ENCODE data around the gene ZNF398.
"Not testable (repeated sequence)": the region's sequence is repeated elsewhere in the genome, so short reads cannot be mapped to it uniquely, and the experiment has no call there.

ZNF398 gene

DNA sequence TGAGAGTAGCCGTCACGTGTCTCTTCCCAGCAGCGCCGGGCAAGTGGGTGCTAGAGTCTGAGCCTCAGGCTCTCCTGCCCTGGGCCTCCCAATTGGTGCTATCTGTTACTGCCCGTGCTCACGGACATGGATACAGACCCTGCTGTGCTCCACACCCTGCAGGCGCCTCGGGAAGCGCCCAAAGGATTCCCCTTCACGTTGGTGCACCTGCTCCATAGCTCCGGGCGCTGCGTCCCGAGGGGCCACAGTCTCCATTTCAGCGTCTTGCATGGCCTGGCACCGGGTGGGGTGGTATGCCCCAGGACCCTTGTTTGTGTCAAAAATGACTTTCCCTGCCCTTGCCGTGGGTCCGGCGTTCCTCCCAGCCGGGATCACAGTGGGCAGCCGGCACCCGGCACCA, 78.4 kb downstream of the ZNF398 start:
- no peak for DNase-seq

DNA sequence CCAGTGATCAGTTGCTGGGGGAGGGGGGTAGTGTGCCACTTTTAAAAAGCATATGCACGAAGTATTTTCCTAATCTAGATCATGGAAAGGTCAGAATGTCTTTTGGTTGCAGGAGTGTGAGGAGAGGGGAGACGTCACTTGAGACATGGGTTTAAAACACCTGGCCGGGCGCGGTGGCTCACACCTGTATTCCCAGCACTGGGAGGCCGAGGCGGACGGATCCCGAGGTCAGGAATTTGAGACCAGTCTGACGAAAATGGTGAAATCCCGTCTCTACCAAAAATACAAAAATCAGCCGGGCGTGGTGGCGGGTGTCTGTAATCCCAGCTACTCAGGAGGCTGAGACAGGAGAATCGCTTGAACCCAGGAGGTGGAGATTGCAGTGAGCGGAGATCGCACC, 79.1 kb downstream of the ZNF398 start:
- DNase-seq: not testable (repeated sequence)

DNA sequence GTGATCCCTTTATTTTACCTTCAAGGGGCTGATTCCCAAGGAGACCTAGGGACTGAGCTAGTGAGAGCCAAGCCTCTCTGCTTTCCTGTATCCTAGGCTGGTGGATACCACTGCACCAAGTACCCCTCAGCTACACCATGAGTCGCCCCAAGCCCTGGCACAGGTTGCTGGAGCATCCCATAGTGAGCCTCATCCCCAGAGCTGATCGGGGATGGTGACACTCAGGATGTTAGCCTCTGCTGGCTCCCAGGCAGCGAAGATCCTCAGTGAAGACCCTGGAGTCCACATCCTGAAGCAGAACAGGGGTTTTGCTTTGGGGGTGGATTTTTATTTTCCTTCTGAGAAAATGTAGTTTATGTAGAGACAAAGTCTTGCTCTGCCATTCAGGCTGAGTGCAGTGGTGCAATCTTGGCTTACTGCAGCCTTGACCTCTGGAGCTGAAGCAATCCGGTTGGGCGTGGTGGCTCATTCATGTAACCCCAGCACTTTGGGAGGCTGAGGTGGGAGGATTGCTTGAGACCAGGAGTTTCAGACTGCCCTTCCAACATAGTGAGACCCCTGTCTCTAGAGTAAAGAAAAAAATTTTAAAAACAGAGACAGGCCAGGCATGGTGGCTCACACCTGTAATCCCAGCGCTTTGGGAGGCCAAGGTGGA, 79.7 kb downstream of the ZNF398 start:
- DNase-seq: no peak

DNA sequence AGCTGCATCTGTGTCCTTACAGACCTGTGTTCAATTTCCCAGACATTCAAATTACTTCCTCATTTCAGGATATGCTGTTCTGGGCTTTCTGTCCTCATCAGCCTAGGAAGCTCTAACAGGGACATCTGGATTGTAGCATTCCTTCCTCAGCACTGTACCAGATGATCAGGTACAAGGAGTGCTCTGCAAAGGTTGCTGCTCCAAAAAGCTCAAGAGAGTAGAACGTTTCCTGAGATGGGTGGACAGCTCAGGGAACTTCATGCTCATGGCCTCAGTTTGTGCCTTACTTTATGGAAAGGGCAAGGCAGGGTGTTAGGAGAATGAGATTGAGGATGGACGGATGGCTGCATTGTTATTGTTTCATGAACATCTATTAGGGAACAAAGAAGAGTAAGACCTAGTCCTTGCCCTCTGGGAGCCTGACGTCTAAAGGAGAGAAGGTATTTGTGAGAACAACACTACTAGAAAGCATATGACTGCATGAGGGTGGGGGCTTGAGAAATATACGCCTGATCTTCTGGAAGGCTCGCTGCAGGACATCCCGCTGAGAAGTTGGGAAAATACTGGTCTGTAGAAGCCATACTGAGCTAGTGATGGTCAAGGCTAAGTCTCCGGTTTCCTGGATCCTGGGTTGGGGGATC, 81.7 kb downstream of the ZNF398 start:
- DNase-seq: no peak

DNA sequence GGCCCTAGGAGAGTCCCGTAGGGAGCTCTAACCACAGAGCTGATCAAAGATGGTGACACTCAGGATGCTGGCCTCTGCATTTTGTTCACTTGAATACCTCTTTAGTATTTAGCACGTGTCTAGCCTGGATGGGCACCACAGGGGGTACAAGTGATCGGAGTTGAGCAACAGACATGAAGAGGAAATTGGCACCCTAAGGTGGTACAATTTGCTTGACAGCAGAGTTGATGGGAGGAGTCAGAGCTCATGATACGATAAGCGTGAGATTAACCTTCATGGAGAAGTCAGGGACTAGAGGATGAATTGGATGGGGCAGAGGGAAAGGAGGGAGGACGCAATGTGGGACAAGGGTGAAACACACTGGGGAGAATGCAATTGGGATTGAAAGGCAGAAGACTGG, 82.3 kb downstream of the ZNF398 start:
- no peak for DNase-seq

DNA sequence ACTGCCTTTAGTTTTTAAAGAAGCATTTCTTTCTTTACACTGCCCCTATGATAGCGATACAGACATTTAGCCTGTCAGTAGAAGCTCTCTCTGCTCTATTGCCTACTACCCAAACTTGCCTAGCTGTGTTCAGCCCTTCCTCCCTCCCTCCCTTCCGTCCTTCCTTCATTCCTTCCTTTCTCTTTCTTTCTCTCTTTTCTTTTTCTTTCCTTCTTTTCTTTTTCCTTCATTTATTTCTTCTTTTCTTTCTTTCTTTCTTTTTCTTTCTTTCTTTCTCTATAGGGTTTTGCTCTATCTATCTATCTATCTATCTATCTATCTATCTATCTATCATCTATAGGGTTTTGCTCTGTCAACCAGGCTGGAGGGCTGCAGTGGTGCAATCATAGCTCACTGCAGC, 85.1 kb downstream of the ZNF398 start:
- DNase-seq: no peak
